Measurements from ENCODE around the gene KLHL25.

The KLHL25 gene

DNA sequence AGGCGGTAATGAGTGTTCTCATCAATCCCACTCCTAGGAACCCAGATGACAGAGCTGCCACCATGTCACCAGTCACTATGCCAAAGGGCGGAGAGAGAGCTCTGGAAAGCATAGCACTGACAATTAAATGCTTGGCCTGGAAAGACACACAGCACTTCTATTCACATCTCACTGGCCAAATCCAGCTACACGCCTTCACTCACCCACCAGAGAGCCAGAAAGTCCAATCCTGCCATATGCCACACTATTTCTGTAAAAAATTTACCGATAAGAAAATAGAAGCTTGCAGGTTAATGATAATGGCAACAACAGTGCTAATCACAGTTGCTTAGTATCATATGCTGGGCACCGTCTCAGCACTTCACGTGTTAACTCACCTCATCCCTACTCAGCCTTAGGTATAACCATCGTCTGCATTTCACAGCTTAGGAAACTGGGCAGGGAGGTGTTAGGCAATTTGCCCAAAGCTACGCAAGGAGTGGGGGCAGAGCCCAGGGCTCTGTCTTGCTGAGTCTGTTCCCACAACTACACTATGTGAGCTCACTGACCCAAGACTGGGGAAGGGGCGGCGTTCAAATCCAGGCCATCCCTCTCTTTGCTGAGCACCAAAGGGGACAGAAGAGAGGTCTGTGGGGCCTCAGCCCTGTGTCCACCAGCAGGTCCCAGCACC lies 16.5 kb downstream of the KLHL25 start:
- no peak overlapping the region for H3K9ac ChIP-seq (ENCODE audit: low read depth in 1 of 2, low read length in 2 of 2)

DNA sequence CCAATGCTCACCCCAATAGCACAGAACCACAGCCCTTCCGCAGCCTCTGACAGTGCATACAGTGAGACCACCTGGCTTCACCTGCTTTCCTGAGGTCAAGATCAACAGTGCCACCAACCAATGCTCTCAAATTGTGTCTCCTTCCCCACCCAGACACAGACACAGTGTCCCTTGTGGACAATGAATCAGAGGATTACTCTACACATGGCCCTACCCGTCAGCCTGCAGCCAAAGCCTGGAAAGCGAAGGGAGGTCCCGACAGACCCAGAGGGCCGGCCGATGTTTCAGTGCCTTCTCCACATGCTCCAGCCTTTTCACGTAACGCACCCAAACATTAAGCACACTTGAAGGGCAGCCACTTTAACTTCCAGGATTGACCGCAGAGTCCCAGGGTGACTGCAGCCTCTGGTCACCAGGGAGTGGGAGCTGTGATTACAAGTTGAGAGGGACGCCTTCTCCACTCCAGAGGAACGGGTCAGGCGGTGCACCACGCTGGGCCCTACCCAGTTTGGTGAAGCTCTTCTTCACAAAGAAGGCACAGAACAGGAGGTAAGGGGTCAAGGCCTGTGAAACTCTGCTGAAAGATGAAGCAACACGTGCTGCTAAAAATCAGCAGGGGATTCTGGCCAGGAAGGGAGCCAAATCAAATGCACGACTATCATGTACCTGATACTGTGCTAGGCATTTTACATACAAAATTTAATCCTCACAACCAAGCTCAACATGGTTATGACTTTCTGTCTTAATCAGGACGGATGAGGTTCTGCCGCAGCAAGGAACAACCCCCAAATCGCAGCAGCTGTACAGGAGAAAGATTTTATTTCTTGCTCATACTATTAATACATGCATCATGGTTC lies 17.2 kb downstream of the KLHL25 start:
- Histone ChIP-seq H3K9ac (ENCODE audit: low read depth in 1 of 2, low read length in 2 of 2) (no peak overlapping the region), H3K9me3 (ENCODE audit: control insufficient read depth in 2 of 2, low read length in 2 of 2) (no peaks in the 10 kb centered on the region), H3K27me3 (ENCODE audit: control insufficient read depth in 2 of 2, insufficient read depth in 2 of 2, low read length in 2 of 2) (no peaks in the 10 kb centered on the region), H3K4me3 (ENCODE audit: low read length in 2 of 2) (no peak overlapping the region), H3K36me3 (ENCODE audit: control insufficient read depth in 2 of 2, insufficient read depth in 2 of 2, low read length in 2 of 2) (no peaks in the 10 kb centered on the region), H3K27ac (ENCODE audit: low read depth in 2 of 2, low read length in 2 of 2) (no peak overlapping the region), H3K4me1 (ENCODE audit: control insufficient read depth in 2 of 2, insufficient read depth in 2 of 2, low read length in 2 of 2) (peaks cover 0 to 6% of the 10 kb centered on the region in 2 donors)

More for the DNA sequence above, 16.5 kb downstream of the KLHL25 start:
- Histone ChIP-seq H3K36me3 (ENCODE audit: control insufficient read depth in 2 of 2, insufficient read depth in 2 of 2, low read length in 2 of 2) (no peaks in the 10 kb centered on the region), H3K27me3 (ENCODE audit: control insufficient read depth in 2 of 2, insufficient read depth in 2 of 2, low read length in 2 of 2) (no peaks in the 10 kb centered on the region), H3K9me3 (ENCODE audit: control insufficient read depth in 2 of 2, low read length in 2 of 2) (no peaks in the 10 kb centered on the region), H3K27ac (ENCODE audit: low read depth in 2 of 2, low read length in 2 of 2) (no peak overlapping the region), H3K4me1 (ENCODE audit: control insufficient read depth in 2 of 2, insufficient read depth in 2 of 2, low read length in 2 of 2) (no peaks in the 10 kb centered on the region), H3K4me3 (ENCODE audit: low read length in 2 of 2) (no peak overlapping the region)

DNA sequence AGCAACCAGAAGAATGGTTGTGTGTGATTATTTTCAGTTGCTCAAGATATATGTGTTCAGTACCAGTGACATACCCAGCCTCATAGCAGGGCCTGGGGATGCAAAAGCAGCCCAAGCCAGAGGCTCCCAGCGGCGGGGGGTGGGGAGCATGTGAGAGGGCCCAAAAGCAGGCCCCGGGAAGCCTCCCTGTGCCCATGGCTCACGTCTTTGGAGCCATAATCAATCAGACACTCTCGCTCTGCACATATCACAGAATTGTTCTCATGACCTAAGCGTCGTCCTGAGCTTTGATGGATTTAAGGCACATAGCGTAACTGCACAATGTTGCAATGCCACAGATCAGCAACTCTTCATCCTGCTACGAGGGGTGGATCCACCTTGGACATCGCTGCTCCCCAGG lies 20.8 kb downstream of the KLHL25 start:
- no peaks in the 10 kb centered on the region for H3K9me3 ChIP-seq (ENCODE audit: control insufficient read depth in 2 of 2, low read length in 2 of 2)
- H3K27ac ChIP-seq (ENCODE audit: low read depth in 2 of 2, low read length in 2 of 2): no peak overlapping the region
- H3K36me3 ChIP-seq (ENCODE audit: control insufficient read depth in 2 of 2, insufficient read depth in 2 of 2, low read length in 2 of 2): peaks cover 0 to 3% of the 10 kb centered on the region in 2 donors

DNA sequence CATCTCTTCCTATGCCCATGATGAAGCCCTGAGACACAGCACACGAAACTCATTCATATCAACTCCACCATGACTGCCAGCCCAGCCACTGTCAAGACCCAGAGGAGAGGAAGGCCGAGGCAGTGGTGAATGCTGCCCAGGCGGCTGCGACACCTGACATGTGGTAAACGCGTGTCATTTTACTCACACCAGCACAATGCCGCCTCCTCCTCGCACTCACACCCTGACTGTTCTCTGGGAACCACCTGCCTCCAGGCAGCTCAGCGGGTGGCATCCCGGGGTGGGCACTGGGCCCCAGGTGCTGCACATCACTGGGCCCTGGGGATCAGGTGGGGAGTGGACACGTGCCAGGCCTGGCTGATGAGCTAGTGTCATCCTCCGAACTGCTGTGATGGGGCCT lies 21.5 kb downstream of the KLHL25 start:
- H3K27ac ChIP-seq (ENCODE audit: low read depth in 2 of 2, low read length in 2 of 2): no peak overlapping the region
- H3K9ac ChIP-seq (ENCODE audit: low read depth in 1 of 2, low read length in 2 of 2): no peak overlapping the region
- H3K9me3 ChIP-seq (ENCODE audit: control insufficient read depth in 2 of 2, low read length in 2 of 2): no peaks in the 10 kb centered on the region
- H3K36me3 ChIP-seq (ENCODE audit: control insufficient read depth in 2 of 2, insufficient read depth in 2 of 2, low read length in 2 of 2): peaks cover 0 to 3% of the 10 kb centered on the region in 2 donors
- H3K4me3 ChIP-seq (ENCODE audit: low read length in 2 of 2): no peak overlapping the region
- peaks cover 0 to 6% of the 10 kb centered on the region in 2 donors for H3K4me1 ChIP-seq (ENCODE audit: control insufficient read depth in 2 of 2, insufficient read depth in 2 of 2, low read length in 2 of 2)
- no peaks in the 10 kb centered on the region for H3K27me3 ChIP-seq (ENCODE audit: control insufficient read depth in 2 of 2, insufficient read depth in 2 of 2, low read length in 2 of 2)

More for the DNA sequence above, 20.8 kb downstream of the KLHL25 start:
- no peaks in the 10 kb centered on the region for H3K27me3 ChIP-seq (ENCODE audit: control insufficient read depth in 2 of 2, insufficient read depth in 2 of 2, low read length in 2 of 2)
- H3K4me1 ChIP-seq (ENCODE audit: control insufficient read depth in 2 of 2, insufficient read depth in 2 of 2, low read length in 2 of 2): peaks cover 0 to 6% of the 10 kb centered on the region in 2 donors
- H3K9ac ChIP-seq (ENCODE audit: low read depth in 1 of 2, low read length in 2 of 2): no peak overlapping the region
- no peak overlapping the region for H3K4me3 ChIP-seq (ENCODE audit: low read length in 2 of 2)

DNA sequence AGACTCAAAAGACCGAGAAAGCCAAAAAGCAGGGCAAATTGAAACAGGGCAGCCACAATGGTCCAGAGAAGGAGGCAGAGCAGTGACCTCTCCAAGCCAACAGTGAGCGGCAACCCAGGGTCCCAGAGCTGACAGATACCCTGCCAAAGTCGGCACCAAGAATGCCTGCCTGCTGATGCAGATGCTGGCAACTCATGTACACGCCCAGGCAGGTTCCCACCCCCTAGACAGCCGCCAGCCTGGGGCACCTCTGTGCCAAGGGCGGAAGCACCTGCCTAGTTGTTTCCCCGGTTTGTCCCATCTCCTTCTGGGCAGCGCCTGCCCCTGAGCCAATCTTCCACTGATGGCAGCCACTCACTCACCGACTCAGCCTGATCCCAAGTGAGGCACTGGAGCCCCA lies 22.1 kb downstream of the KLHL25 start:
- no peaks in the 10 kb centered on the region for H3K9me3 ChIP-seq (ENCODE audit: control insufficient read depth in 2 of 2, low read length in 2 of 2)
- H3K36me3 ChIP-seq (ENCODE audit: control insufficient read depth in 2 of 2, insufficient read depth in 2 of 2, low read length in 2 of 2): peaks cover 0 to 3% of the 10 kb centered on the region in 2 donors
- no peaks in the 10 kb centered on the region for H3K27me3 ChIP-seq (ENCODE audit: control insufficient read depth in 2 of 2, insufficient read depth in 2 of 2, low read length in 2 of 2)
- no peak overlapping the region for H3K4me3 ChIP-seq (ENCODE audit: low read length in 2 of 2)
- H3K9ac ChIP-seq (ENCODE audit: low read depth in 1 of 2, low read length in 2 of 2): no peak overlapping the region
- H3K27ac ChIP-seq (ENCODE audit: low read depth in 2 of 2, low read length in 2 of 2): no peak overlapping the region
- peaks cover 0 to 6% of the 10 kb centered on the region in 2 donors for H3K4me1 ChIP-seq (ENCODE audit: control insufficient read depth in 2 of 2, insufficient read depth in 2 of 2, low read length in 2 of 2)

DNA sequence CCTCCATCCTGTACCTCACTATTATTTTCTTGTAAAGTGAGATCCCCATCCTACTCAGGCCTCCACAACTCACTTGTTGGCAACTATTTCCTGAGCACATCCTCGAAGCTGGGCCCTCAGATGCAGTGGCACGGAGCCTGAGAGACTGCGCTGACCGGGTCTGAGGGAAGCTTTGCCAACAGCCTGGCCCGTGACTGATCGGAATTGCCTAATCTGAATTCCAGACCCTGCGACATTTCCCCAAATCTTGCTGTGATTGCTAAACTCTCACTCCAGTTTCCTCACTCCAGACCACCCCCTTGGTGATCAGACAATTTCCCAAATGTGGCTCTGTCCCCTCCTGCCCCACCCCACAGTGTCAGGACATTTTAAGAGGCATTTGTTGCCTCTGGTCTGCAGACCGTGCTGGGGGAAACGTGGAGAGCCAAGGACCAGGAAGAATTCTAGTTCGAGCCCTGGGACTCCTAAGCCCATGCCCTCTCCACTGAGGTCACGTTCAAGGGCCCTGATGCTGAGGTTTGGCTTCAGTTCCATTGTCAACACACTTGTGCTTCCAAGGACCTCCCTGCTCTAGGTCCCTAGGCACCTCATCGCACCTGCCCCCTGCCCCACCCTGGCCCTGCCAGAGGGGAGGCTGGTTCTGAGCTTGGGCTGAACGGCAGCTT lies 22.8 kb downstream of the KLHL25 start:
- Histone ChIP-seq H3K27me3 (ENCODE audit: control insufficient read depth in 2 of 2, insufficient read depth in 2 of 2, low read length in 2 of 2) (no peaks in the 10 kb centered on the region), H3K36me3 (ENCODE audit: control insufficient read depth in 2 of 2, insufficient read depth in 2 of 2, low read length in 2 of 2) (peaks cover 0 to 3% of the 10 kb centered on the region in 2 donors), H3K27ac (ENCODE audit: low read depth in 2 of 2, low read length in 2 of 2) (no peak overlapping the region), H3K4me3 (ENCODE audit: low read length in 2 of 2) (no peak overlapping the region), H3K9ac (ENCODE audit: low read depth in 1 of 2, low read length in 2 of 2) (no peak overlapping the region), H3K4me1 (ENCODE audit: control insufficient read depth in 2 of 2, insufficient read depth in 2 of 2, low read length in 2 of 2) (peaks cover 0 to 6% of the 10 kb centered on the region in 2 donors), H3K9me3 (ENCODE audit: control insufficient read depth in 2 of 2, low read length in 2 of 2) (no peaks in the 10 kb centered on the region)

DNA sequence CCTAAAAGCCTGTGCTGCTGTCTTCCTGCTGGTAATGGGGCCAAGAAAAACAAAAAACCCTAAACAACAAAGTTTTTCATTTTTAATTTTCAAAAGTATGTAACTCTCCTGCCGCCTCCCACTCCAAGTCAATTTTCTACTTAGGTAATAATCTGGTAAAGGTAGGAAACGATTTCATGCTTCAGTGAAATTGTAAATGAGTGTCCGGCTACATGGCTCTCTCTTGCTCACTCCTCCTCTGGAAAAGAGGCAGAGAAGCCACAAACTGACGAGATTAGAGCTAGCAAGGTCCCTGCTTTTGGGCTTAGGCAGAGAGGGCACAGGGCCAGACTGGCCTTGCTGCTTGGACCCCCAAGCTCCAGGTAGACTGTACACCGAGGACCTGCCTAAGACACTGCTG lies 23.5 kb downstream of the KLHL25 start:
- Histone ChIP-seq H3K27me3 (ENCODE audit: control insufficient read depth in 2 of 2, insufficient read depth in 2 of 2, low read length in 2 of 2) (no peaks in the 10 kb centered on the region), H3K36me3 (ENCODE audit: control insufficient read depth in 2 of 2, insufficient read depth in 2 of 2, low read length in 2 of 2) (peaks cover 0 to 3% of the 10 kb centered on the region in 2 donors), H3K27ac (ENCODE audit: low read depth in 2 of 2, low read length in 2 of 2) (no peak overlapping the region), H3K9me3 (ENCODE audit: control insufficient read depth in 2 of 2, low read length in 2 of 2) (no peaks in the 10 kb centered on the region), H3K4me1 (ENCODE audit: control insufficient read depth in 2 of 2, insufficient read depth in 2 of 2, low read length in 2 of 2) (peaks cover 0 to 6% of the 10 kb centered on the region in 2 donors), H3K9ac (ENCODE audit: low read depth in 1 of 2, low read length in 2 of 2) (no peak overlapping the region), H3K4me3 (ENCODE audit: low read length in 2 of 2) (no peak overlapping the region)

DNA sequence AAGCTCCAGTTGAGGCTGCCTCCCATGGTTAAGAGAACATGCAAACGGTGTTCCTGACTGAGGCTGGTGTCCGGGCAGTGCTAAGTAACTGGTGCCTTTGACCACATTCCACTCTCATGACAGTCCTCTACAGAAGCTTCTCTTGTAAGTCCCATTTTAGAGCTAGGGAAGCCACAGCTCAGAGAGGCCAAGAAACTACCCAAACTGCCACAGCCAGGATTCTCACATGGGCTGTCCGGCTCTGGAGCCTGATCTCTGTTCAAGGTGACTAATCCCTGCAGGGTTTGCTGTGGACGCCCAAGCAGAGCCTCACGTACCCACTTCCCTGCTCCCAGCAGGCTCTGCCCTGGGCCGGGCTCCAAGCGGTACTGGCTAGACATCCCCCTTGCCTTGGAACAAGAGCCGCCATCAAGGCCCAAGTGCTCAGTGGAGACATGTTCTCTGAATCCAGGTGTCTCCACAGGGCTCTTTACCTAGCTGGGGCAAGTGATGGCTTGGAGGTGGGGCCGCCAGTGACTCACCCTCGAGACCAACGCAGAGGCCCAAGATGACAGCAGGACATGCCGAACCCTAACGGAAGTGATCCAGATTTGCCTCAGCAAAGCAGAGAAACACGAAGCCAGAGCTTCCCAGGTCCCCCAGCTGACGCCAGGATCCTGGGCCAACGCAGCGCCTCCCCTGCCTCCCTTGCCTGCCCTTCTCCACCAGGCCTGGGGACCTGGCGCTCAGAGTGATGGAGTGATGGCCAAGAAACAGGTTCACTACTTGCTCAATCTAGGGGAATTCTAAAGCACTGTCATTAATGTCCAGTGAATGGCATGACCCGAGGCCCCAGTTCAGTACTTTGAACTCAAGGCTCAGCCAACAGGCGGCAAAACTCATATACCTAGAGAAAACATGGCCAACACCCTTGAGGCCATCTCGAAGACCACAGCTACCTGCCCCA lies 24.4 kb downstream of the KLHL25 start:
- Histone ChIP-seq H3K27ac (ENCODE audit: low read depth in 2 of 2, low read length in 2 of 2) (no peak overlapping the region), H3K9ac (ENCODE audit: low read depth in 1 of 2, low read length in 2 of 2) (no peak overlapping the region)

DNA sequence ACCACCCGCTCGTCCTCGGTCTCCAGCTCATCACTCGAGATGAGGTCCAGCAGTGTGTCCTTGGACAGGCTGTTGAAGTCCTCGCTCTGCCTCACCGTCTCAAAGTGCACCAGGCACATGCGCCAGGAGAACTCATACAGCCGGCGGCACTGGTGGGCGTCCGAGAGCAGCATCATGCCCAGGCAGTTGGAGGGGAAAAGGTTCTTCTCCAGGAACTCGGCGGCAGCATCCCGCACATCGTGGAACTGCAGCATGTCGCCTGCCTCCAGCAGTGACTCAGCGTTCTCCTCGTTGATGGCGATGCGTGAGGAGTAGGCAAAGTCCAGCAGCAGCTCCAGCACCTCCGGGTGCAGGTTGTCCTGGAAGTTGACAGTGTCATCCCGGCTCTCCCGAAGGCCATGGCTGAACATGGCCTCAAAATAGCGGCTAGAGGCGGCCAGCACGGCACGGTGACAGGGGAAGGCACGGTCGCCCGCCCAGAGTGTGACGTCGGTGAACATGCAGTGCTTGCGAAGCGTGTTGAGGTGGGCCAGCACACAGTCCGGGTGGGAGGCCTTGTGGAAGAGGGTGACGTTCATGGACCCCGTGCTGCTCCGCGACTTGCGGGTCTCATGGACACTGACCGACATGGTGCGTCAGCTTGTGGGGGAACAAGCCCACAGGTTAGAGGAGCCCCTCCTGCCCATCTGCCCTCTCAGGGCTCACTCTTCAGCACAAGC lies 25.4 kb downstream of the KLHL25 start:
- Histone ChIP-seq H3K9me3 (ENCODE audit: control insufficient read depth in 2 of 2, low read length in 2 of 2) (no peaks in the 10 kb centered on the region), H3K27me3 (ENCODE audit: control insufficient read depth in 2 of 2, insufficient read depth in 2 of 2, low read length in 2 of 2) (no peaks in the 10 kb centered on the region), H3K36me3 (ENCODE audit: control insufficient read depth in 2 of 2, insufficient read depth in 2 of 2, low read length in 2 of 2) (peaks cover 0 to 3% of the 10 kb centered on the region in 2 donors), H3K9ac (ENCODE audit: low read depth in 1 of 2, low read length in 2 of 2) (no peak overlapping the region), H3K4me3 (ENCODE audit: low read length in 2 of 2) (no peak overlapping the region), H3K4me1 (ENCODE audit: control insufficient read depth in 2 of 2, insufficient read depth in 2 of 2, low read length in 2 of 2) (peaks cover 0 to 6% of the 10 kb centered on the region in 2 donors), H3K27ac (ENCODE audit: low read depth in 2 of 2, low read length in 2 of 2) (no peak overlapping the region)

More for the DNA sequence above, 24.4 kb downstream of the KLHL25 start:
- Histone ChIP-seq H3K4me1 (ENCODE audit: control insufficient read depth in 2 of 2, insufficient read depth in 2 of 2, low read length in 2 of 2) (peaks cover 0 to 6% of the 10 kb centered on the region in 2 donors), H3K9me3 (ENCODE audit: control insufficient read depth in 2 of 2, low read length in 2 of 2) (no peaks in the 10 kb centered on the region), H3K27me3 (ENCODE audit: control insufficient read depth in 2 of 2, insufficient read depth in 2 of 2, low read length in 2 of 2) (no peaks in the 10 kb centered on the region), H3K4me3 (ENCODE audit: low read length in 2 of 2) (no peak overlapping the region), H3K36me3 (ENCODE audit: control insufficient read depth in 2 of 2, insufficient read depth in 2 of 2, low read length in 2 of 2) (peaks cover 0 to 3% of the 10 kb centered on the region in 2 donors)
